SK-N-MC (cell line): Measurements from ENCODE around the gene ZNF467.

Experiments
- DNase-seq: peaks from one replicate; pipeline ENCODE4 v3.0.0-alpha.2; 2011; ENCODE audit warnings: low read depth, low spot score
- H3K27ac ChIP-seq: fragments of 200-600 bp; sonication (generic); 2 replicates; pipeline ENCODE4 v1.5.1; 2016; ENCODE audit warnings: mixed run types
- H3K36me3 ChIP-seq: fragments of 200-600 bp; sonication (generic); 2 replicates; pipeline ENCODE4 v1.6.1; 2017; ENCODE audit warnings: antibody characterized with exemption, low read length, mixed read lengths; ENCODE audit not compliant: insufficient read depth
- H3K4me3 ChIP-seq: fragments of 200-600 bp; sonication (generic); 2 replicates; pipeline ENCODE4 v1.5.1; 2016
- H3K9ac ChIP-seq: fragments of 200-600 bp; sonication (generic); 2 replicates; pipeline ENCODE4 v1.8.0; 2017; ENCODE audit warnings: mixed run types, mixed read lengths; ENCODE audit not compliant: insufficient read length
- H3K9me3 ChIP-seq: fragments of 200-600 bp; sonication (generic); 2 replicates; pipeline ENCODE4 v1.6.1; 2017; ENCODE audit warnings: low read depth, mild to moderate bottlenecking, antibody characterized with exemption, low read length, moderate library complexity, mixed read lengths
- EZH2 ChIP-seq: fragments of 200-600 bp; sonication (generic); IDR thresholded peaks from one replicate; pipeline ENCODE4 v1.6.1; 2017; ENCODE audit warnings: antibody characterized with exemption
- FOXP2 ChIP-seq: optimal IDR thresholded peaks from 2 replicates; pipeline ENCODE3; 2011; ENCODE audit warnings: mild to moderate bottlenecking, moderate library complexity; ENCODE audit not compliant: insufficient read depth; ENCODE audit errors: extremely low read length, control extremely low read depth
- POLR2AphosphoS5 ChIP-seq: IDR thresholded peaks from 2 replicates; pipeline ENCODE4 v1.6.1; 2012; ENCODE audit warnings: mild to moderate bottlenecking, low read depth, low read length, borderline replicate concordance

Gene ZNF467

DNA sequence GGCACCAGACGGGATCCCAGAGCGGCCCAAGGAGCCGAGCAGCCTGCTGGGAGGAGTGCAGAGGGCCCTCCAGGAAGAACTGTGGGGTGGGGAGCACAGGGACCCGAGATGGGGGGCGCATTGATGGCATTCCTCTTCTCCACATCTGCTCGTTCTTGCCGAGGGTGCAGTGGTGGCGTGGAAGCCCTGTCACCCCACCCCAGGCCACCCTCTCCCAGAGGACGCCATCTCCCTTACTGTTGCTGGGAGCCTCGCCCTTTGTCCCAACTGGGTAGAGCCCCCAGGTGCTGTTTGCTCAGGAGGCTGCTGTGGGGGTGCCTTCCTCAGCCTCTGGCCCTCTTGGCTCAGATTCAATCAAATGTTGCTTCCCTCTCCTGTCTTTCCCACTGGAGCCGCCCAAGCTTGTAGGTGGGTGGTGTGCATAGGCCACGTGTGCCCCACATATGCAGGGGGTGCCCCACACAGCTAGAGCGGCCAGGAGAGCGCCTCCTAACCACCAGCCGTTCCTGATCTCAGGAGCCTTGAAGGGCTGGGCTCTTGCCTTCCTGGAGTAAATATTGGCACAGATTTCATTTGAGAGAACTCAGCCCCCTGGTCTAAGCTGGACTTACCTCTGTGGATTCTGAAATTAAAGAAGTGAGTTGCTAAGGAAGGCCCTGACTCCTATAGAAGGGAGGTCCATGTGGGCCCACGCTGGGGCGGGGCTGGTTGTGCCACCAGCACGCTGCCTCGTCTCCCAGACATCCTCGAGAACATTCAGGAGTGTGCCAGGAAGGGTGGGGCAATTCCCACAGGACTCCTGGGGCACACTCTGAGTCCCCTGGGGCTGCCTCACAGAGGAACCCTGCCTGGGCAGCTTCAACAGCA, 39.2 kb downstream of the ZNF467 start:
- Histone ChIP-seq H3K4me3 (no peak overlapping the region), H3K36me3 (peaks cover 4% of the 10 kb centered on the region; the same call in 1 of the 2 replicates), H3K9ac (no peak overlapping the region), H3K9me3 (no peaks in the 10 kb centered on the region), H3K27ac (no peak overlapping the region)
- TF ChIP-seq EZH2 (no peak), FOXP2 (no peak), POLR2AphosphoS5 (no peak)
- DNase-seq: no peak

DNA sequence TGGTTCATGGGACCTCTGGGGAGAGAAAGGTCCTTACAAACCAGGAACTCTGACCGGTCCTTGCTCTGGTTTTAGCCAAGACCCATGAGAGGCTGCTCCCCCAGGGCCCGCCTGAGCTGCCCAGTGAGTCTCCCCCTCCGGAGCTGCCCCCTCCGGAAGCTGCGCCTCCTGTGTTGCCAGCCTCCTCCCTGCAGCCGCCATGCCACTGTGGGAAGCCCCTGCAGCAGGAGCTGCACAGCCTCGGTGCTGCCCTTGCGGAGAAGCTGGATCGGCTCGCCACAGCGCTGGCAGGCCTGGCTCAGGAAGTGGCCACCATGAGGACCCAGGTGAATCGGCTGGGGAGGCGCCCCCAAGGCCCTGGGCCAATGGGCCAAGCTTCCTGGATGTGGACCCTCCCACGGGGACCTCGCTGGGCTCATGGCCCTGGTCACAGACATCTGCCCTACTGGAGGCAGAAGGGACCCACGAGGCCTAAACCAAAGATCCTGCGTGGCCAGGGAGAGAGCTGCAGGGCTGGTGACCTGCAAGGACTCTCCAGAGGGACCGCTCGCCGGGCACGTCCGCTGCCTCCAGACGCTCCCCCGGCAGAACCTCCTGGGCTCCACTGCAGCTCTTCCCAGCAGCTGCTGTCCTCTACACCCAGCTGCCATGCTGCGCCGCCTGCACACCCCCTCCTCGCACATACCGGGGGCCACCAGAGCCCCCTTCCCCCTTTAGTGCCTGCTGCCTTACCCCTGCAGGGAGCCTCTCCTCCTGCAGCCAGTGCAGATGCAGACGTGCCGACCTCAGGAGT, 40.1 kb downstream of the ZNF467 start:
- TF ChIP-seq POLR2AphosphoS5: no peak
- TF ChIP-seq FOXP2: no peak
- TF ChIP-seq EZH2: no peak
- H3K36me3 ChIP-seq: peaks cover 4% of the 10 kb centered on the region; the same call in 1 of the 2 replicates

DNA sequence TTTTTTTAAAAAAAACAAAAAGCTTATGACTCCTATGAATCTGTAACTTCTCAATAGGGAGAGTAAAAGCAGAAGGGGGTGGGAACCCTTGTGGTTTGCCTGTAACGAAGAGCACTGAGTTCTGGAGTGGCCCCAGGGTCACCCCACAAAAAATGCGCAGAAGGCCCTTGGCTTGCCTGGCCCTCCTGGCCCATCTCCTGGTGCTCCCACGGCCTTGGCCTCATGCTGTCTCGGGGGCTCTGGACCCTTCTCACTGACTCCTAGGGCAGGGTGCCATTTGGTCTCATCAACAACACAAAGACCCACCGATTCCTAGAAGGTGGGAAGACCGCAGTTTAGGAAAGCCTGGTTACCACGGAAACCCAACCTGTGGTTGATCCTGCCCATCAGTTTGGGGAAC, 40.8 kb downstream of the ZNF467 start:
- TF ChIP-seq EZH2 (no peak), FOXP2 (no peak), POLR2AphosphoS5 (no peak)
- H3K9ac ChIP-seq: no peak overlapping the region
- no peak overlapping the region for H3K4me3 ChIP-seq
- DNase-seq: no peak
- no peak overlapping the region for H3K27ac ChIP-seq
- H3K9me3 ChIP-seq: no peaks in the 10 kb centered on the region
- peaks cover 4% of the 10 kb centered on the region; the same call in 1 of the 2 replicates for H3K36me3 ChIP-seq

More for the DNA sequence above, 40.1 kb downstream of the ZNF467 start:
- Histone ChIP-seq H3K9me3 (no peaks in the 10 kb centered on the region), H3K27ac (no peak overlapping the region), H3K4me3 (no peak overlapping the region), H3K9ac (no peak overlapping the region)
- DNase-seq: no peak

DNA sequence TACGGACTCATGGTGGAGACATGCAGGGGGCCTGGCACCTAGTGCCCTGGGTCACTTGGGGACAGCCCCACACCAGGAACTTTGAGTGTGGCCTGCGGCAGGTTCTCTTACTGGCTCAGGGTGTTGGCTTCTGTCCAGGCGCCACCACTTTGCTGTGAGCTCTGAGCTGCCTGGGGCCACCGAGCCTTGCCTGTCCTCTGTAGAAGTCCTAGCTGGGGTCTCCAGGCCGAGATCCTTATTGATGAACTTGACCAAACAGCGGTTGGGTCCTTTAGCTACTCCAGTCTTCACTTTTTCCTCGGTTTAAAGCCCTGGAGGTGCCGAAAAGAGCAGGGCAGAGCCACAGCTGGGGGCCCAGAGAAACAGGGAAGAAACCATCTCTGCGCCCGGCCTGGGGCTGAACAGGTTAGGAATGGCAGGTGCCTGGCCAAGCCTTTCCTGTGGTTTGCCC, 41.3 kb downstream of the ZNF467 start:
- no peak overlapping the region for H3K27ac ChIP-seq
- peaks cover 4% of the 10 kb centered on the region; the same call in 1 of the 2 replicates for H3K36me3 ChIP-seq
- H3K9me3 ChIP-seq: no peaks in the 10 kb centered on the region
- no peak overlapping the region for H3K9ac ChIP-seq
- TF ChIP-seq EZH2 (no peak), POLR2AphosphoS5 (no peak), FOXP2 (no peak)
- DNase-seq: no peak
- H3K4me3 ChIP-seq: no peak overlapping the region

DNA sequence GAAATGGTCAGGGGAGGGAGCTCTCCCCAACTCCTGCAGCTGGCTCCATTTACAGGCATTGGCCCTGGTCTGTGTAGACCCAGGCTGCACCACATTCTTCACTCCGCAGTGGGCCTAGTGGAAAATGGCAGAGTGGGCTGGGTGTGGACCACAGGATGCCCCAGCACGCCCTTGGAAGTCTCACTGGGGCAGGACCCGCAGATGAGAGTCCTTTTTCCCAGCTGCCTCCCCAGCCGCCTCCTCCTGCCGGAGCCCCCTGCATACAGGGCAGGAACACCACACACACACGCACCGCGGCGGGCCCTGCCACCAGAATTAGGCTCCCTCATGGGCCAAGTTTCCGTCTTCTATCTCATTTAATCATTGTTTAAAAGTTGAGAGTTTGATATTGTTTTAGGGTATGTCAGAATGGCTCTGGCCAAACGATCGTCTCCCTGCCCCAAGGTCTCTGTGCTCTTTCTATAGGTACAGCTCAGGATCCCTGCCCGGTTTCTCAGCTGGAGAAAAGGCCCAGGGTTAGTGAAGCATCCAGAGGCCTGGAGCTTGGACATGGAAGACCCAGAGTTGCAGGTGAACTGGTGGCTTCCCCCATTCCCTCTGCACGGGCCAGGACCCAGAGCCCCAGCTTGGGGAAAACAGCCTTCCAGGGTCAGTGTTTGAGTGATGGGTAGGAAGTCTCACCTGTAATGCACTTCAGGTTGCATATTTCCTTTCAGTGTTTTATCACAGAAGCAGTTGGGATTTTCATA, 42.0 kb downstream of the ZNF467 start:
- Histone ChIP-seq H3K9me3 (no peaks in the 10 kb centered on the region), H3K4me3 (no peak overlapping the region), H3K9ac (no peak overlapping the region), H3K36me3 (peaks cover 4% of the 10 kb centered on the region; the same call in 1 of the 2 replicates), H3K27ac (no peak overlapping the region)
- no peak for DNase-seq
- TF ChIP-seq EZH2 (no peak), FOXP2 (no peak), POLR2AphosphoS5 (no peak)

DNA sequence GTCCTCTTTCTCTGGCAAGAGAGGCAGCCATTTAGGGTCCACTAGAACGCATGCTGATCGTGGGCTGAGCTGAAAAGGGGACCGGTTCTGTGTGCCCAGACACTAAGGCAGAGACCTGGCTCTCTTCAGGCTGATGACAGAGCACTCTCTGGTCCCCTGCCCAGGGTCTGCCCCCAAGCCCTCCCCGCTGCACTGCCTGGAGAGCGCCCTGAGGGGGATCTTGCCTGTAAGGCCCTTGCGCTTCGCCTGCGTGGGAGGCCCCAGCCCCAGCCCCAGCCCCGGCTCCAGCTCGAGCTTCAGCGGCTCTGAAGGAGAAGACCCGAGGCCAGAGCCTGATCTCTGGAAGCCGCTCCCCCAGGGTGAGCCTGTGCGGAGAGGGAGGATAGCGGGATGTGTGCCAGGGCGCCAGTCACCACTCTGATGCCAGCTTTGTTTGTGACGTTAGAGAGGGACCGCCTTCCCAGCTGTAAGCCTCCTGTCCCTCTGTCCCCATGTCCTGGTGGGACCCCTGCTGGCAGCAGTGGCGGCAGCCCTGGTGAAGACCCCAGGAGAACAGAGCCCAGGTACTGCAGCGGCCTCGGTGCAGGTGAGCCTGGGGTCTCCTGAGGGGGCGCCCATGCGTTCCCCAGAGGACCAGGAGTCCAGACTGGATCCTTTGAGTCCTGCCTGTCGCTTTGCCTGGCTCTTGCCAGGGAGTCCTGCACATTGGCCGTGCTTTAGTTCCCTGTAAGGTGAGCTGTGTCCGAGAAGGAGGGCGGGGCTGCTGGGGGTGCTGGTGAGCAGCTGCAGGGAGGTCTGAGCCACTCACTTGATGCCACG, 43.2 kb downstream of the ZNF467 start:
- H3K9me3 ChIP-seq: no peaks in the 10 kb centered on the region
- no peak overlapping the region for H3K9ac ChIP-seq
- H3K36me3 ChIP-seq: peaks cover 4% of the 10 kb centered on the region; the same call in 1 of the 2 replicates
- DNase-seq: no peak
- no peak overlapping the region for H3K27ac ChIP-seq
- TF ChIP-seq FOXP2: no peak
- no peak for TF ChIP-seq EZH2
- TF ChIP-seq POLR2AphosphoS5: no peak
- no peak overlapping the region for H3K4me3 ChIP-seq

DNA sequence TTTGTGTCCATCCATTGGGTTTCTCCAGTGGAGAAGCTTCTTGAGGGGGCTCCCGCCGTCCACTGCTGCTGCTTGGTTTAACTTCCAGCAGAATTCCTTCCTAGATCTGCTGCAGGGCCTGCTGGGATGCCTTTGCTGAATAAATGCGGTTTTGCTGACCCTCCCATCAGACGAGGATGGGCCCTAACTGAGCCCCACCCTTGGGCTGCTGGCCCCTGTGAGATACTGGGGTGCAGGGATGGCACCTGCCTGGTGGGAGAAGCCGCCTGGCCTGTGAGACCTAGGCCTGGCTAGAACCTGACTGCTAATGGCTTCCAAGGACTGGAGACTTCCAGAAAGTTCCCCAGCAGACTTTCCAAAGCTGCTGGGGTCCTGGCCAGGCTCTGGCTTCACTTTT, 43.8 kb downstream of the ZNF467 start:
- Histone ChIP-seq H3K9me3 (no peaks in the 10 kb centered on the region), H3K9ac (no peak overlapping the region), H3K27ac (no peak overlapping the region), H3K36me3 (peaks cover 4% of the 10 kb centered on the region; the same call in 1 of the 2 replicates), H3K4me3 (no peak overlapping the region)
- TF ChIP-seq POLR2AphosphoS5 (no peak), EZH2 (no peak), FOXP2 (no peak)
- DNase-seq: no peak

DNA sequence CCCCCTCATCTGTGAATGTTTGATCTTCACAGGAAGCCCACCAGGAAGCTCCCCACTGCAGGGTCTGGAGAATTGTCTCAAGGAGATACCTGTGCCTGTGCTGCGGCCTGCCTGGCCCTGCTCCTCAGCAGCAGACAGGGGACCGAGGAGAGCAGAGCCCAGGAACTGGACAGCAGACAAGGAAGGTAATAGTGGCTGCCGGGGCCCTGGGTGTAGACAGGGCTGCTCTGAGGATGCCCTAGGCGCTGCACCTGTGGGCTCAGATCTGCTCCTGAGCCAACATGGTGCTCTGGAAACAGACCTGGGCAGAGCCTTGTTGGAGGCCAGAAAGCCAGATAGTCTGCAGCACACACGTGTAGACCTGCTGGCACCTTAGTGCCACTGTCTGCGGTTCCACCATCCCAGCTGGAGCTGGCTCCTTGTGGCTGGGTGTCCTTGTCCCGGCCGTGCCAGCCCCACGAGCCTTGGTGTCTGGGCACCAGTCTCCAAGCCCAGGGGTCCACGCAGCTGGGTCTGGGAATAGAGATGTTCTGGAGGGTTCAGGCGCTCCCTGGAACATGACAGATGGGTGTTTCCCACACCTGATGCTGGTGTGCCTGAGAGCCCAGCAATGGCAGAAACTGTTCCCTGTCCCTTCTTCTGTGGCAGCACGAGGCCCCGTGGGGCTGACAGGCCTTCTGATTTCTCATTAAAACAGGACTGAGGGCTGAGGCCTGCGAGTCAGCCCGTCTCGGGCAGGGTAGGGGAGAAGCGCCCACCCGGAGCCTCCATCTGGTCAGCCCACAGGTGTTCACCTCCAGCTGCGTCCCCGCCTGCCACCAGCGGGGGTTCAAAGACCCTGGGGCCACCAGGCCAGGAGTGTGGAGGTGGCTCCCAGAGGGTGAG, 44.7 kb downstream of the ZNF467 start:
- TF ChIP-seq POLR2AphosphoS5 (no peak), EZH2 (no peak), FOXP2 (no peak)
- DNase-seq: no peak
- H3K36me3 ChIP-seq: peaks cover 7% of the 10 kb centered on the region; the same call in 1 of the 2 replicates
- H3K4me3 ChIP-seq: no peak overlapping the region
- no peak overlapping the region for H3K9ac ChIP-seq
- H3K9me3 ChIP-seq: no peaks in the 10 kb centered on the region
- no peak overlapping the region for H3K27ac ChIP-seq
